Measurements from ENCODE around the gene LHX2.

DNA sequence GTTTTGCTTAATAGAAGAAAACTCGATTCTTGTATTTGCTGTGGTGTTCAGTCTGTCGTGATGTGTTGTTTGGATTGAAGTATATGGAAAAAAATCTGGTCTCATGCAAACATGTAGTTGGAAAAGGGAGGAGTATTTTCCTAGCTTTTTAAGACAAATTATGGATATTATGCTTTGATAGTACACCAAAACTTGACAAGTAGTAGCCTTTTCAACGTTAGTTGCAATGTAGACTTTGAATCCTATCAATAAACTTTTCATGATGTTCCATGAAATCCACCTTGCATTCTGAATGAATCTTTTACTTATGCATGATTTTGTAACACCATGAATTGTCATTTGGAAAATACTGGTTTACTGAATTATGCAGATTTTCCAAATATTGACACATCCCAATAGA is 64.2 kb downstream of the LHX2 start:
- TF ChIP-seq EZH2phosphoT487 (IDR thresholded peaks at IDR 0.05; ENCODE audit: insufficient read depth, low read depth) (no peak), EZH2 (IDR thresholded peaks at IDR 0.05; ENCODE audit: insufficient read depth, poor library complexity, severe bottlenecking) (no peak)

Data from GM23248 (cell line).